Measurements from ENCODE around the gene RBAK. TPM values are rescaled to one million over a fixed set of nuclear protein-coding genes. Genes with fewer than 3 reads are reported as not detected.

The RBAK gene
- total RNA-seq, 2 experiments from 2014 or later = 7.4 to 18.5 TPM

DNA sequence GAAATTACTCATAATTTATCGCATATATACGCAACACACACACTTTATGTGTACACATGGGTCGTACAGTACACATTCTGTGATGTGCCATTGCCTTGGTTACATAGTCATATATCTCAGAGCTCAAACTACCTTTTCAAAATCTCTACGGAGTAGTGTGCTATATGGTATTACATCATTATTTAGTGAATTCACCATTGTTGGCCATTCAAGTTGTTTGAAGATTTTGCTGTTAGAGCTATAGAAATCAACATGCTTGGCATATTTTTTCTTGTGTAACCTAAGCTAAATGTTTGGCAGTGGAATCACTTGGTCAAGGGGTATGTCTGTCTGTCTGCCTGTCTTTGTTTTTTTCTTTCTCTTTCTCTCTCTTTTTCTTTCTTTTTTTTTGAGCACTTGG, 44.7 kb upstream of the RBAK start:
- Histone ChIP-seq H4K20me1 (ENCODE audit: insufficient read depth, low read length) (no peaks in the 10 kb centered on the region), H3K4me1 (ENCODE audit: insufficient read depth, low read length, poor library complexity, severe bottlenecking) (no peaks in the 10 kb centered on the region), H2AFZ (ENCODE audit: low read length) (no peak overlapping the region), H3K27ac (ENCODE audit: low read depth, low read length, poor library complexity, severe bottlenecking) (no peak overlapping the region), H3K36me3 (ENCODE audit: insufficient read depth, low read length) (peaks cover 37% of the 10 kb centered on the region), H3K4me3 (ENCODE audit: low read depth, low read length, poor library complexity, severe bottlenecking) (no peak overlapping the region), H3K4me2 (ENCODE audit: low read length) (no peak overlapping the region), H3K9me3 (ENCODE audit: low read length) (no peaks in the 10 kb centered on the region), H3K79me2 (ENCODE audit: insufficient read depth, low read depth, low read length) (no peaks in the 10 kb centered on the region; the same call in 1 of the 2 replicates), H3K9me2 (ENCODE audit: insufficient read depth, low read length) (no peaks in the 10 kb centered on the region)
- DNase-seq (ENCODE audit: low spot score) = no peak
- POLR2A ChIA-PET = no interaction called here
- CTCF ChIA-PET (ENCODE audit: unreplicated experiment) = no interaction called here
- intact Hi-C loops (cut with micrococcal nuclease; ENCODE audit: unreplicated experiment) = no loop called here
- BruUV-seq (replicated peaks) = no TSS peak
- no peak for TF ChIP-seq EZH2phosphoT487 (IDR thresholded peaks at IDR 0.05; ENCODE audit: borderline replicate concordance, low read depth, low read length)
- TF ChIP-seq, protein P1, sequence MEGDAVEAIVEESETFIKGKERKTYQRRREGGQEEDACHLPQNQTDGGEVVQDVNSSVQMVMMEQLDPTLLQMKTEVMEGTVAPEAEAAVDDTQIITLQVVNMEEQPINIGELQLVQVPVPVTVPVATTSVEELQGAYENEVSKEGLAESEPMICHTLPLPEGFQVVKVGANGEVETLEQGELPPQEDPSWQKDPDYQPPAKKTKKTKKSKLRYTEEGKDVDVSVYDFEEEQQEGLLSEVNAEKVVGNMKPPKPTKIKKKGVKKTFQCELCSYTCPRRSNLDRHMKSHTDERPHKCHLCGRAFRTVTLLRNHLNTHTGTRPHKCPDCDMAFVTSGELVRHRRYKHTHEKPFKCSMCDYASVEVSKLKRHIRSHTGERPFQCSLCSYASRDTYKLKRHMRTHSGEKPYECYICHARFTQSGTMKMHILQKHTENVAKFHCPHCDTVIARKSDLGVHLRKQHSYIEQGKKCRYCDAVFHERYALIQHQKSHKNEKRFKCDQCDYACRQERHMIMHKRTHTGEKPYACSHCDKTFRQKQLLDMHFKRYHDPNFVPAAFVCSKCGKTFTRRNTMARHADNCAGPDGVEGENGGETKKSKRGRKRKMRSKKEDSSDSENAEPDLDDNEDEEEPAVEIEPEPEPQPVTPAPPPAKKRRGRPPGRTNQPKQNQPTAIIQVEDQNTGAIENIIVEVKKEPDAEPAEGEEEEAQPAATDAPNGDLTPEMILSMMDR (conservative IDR thresholded peaks at IDR 0.05; ENCODE audit: low read length) = no peak

DNA sequence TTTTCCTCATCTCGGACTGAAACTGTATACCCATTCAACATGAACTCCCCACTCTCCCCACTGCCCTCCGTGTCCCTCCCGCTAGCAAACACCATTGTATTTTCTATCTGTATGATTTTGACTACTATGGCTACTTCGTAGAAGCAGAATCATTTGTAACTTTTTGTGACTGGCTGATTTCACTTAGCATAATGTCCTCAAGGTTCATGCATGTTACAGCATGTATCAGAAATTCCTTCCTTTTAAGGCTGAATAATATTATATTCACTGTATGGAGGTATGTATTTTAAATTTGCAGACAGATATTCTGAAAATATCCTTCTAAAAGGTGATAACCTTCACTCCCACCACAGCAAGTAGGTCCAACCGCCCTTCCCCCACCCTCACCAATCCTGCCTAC, 43.7 kb upstream of the RBAK start:
- Histone ChIP-seq H3K36me3 (ENCODE audit: insufficient read depth, low read length) (peaks cover 28% of the 10 kb centered on the region), H3K4me1 (ENCODE audit: insufficient read depth, low read length, poor library complexity, severe bottlenecking) (no peaks in the 10 kb centered on the region), H3K9me2 (ENCODE audit: insufficient read depth, low read length) (no peaks in the 10 kb centered on the region), H2AFZ (ENCODE audit: low read length) (no peak overlapping the region), H3K9me3 (ENCODE audit: low read length) (no peaks in the 10 kb centered on the region), H3K27ac (ENCODE audit: low read depth, low read length, poor library complexity, severe bottlenecking) (no peak overlapping the region), H3K79me2 (ENCODE audit: insufficient read depth, low read depth, low read length) (no peaks in the 10 kb centered on the region; the same call in 1 of the 2 replicates), H3K4me2 (ENCODE audit: low read length) (no peak overlapping the region), H3K4me3 (ENCODE audit: low read depth, low read length, poor library complexity, severe bottlenecking) (no peak overlapping the region), H4K20me1 (ENCODE audit: insufficient read depth, low read length) (no peaks in the 10 kb centered on the region)
- no peak for DNase-seq (ENCODE audit: low spot score)
- ChIA-PET CTCF (ENCODE audit: unreplicated experiment) (no interaction called here), POLR2A (no interaction called here)
- BruUV-seq (replicated peaks) = no TSS peak
- intact Hi-C loops (cut with micrococcal nuclease; ENCODE audit: unreplicated experiment) = no loop called here
- no peak for TF ChIP-seq EZH2phosphoT487 (IDR thresholded peaks at IDR 0.05; ENCODE audit: borderline replicate concordance, low read depth, low read length)
- TF ChIP-seq, protein P1 (conservative IDR thresholded peaks at IDR 0.05; ENCODE audit: low read length) = no peak

DNA sequence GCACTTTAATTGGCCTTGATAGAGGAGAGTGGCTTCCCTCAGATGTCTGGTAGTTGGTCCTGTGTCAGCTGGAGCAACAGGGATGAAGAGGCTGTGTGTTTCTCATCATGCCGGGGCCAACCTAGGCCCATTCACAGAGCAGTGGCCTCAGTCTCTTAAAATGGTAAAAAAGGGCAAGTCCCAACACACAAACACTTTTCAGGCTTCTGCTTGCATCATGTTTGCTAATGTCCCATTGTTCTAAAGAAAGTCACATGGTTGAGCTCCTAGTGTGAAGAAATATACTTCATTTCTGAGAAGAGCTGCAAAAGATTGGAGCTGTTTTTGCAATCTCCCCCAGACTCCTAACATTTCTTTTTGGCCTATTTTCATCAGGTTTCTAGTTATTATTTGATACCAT, 40.6 kb upstream of the RBAK start:
- peaks cover 35% of the 10 kb centered on the region for H3K36me3 ChIP-seq (ENCODE audit: insufficient read depth, low read length)
- POLR2A ChIA-PET = no interaction called here
- H3K4me3 ChIP-seq (ENCODE audit: low read depth, low read length, poor library complexity, severe bottlenecking) = no peak overlapping the region
- CTCF ChIA-PET (ENCODE audit: unreplicated experiment) = no interaction called here
- no peaks in the 10 kb centered on the region; the same call in 1 of the 2 replicates for H3K79me2 ChIP-seq (ENCODE audit: insufficient read depth, low read depth, low read length)
- no peak overlapping the region for H2AFZ ChIP-seq (ENCODE audit: low read length)
- no peaks in the 10 kb centered on the region for H3K9me3 ChIP-seq (ENCODE audit: low read length)
- intact Hi-C loops (cut with micrococcal nuclease; ENCODE audit: unreplicated experiment) = no loop called here
- H3K4me2 ChIP-seq (ENCODE audit: low read length) = no peak overlapping the region
- no peaks in the 10 kb centered on the region for H3K9me2 ChIP-seq (ENCODE audit: insufficient read depth, low read length)
- no peak overlapping the region for H3K27ac ChIP-seq (ENCODE audit: low read depth, low read length, poor library complexity, severe bottlenecking)
- TF ChIP-seq, protein P1 (conservative IDR thresholded peaks at IDR 0.05; ENCODE audit: low read length) = no peak
- no peak for TF ChIP-seq EZH2phosphoT487 (IDR thresholded peaks at IDR 0.05; ENCODE audit: borderline replicate concordance, low read depth, low read length)
- H4K20me1 ChIP-seq (ENCODE audit: insufficient read depth, low read length) = no peaks in the 10 kb centered on the region
- DNase-seq (ENCODE audit: low spot score) = no peak
- no TSS peak for BruUV-seq (replicated peaks)
- no peaks in the 10 kb centered on the region for H3K4me1 ChIP-seq (ENCODE audit: insufficient read depth, low read length, poor library complexity, severe bottlenecking)

Data from OCI-LY7 (cell line).